ENCODE measurements around the gene GPX2.

GRCh38 chr14:64915029-64915424, 27.5 kb downstream of the GPX2 start:
- no peak for TF ChIP-seq CTCF (IDR thresholded peaks at IDR 0.05)
- TF ChIP-seq POLR2A (IDR thresholded peaks at IDR 0.05): no peak
